A549 (cell line): ENCODE results near the gene GALC. TPM values are rescaled to one million over a fixed set of nuclear protein-coding genes. Genes with fewer than 3 reads are reported as not detected.

Experiments
- ATAC-seq, 2 experiments: fragments of 200-7000 bp in 1 of 2; fragments of >200 bp in 1 of 2; cut with Nextera tagmentation in 1 of 2; cut with Tn5 transposase in 1 of 2; 3 replicates each; pipeline versions ENCODE4 v1.8.0 to v1.9.1; 2018 to 2020; ENCODE audit warnings: mild to moderate bottlenecking in 1 of 2, moderate library complexity in 1 of 2
- CTCF ChIA-PET: fragments of 300-600 bp; sonication (Branson Sonifier 250); formaldehyde crosslinking; extraction: SDS; loops from one replicate; lab custom pipeline; 2021; ENCODE audit warnings: antibody characterized with exemption, inconsistent platforms; lab: Yijun Ruan, JAX
- POLR2A ChIA-PET: fragments of 350-600 bp; formaldehyde crosslinking; extraction: SDS; loops from one replicate; lab custom pipeline; 2021; ENCODE audit warnings: antibody characterized with exemption, inconsistent platforms; lab: Yijun Ruan, JAX
- DNase-seq, 2 experiments: peaks; one replicate each; pipeline versions ENCODE4 v3.0.0 to v3.0.0-alpha.2; 2011 to 2016; ENCODE audit warnings: low read depth in 1 of 2, low spot score in 1 of 2
- FAIRE-seq: peaks from 2 replicates; lab custom pipeline; 2011; peaks lifted over from hg19 to GRCh38; lab: Jason Lieb, UNC
- H3K27ac ChIP-seq, 2 experiments: fragments of >200 bp; sonication (Bioruptor Twin); formaldehyde crosslinking; 3 replicates each; pipeline ENCODE4 v1.5.1; 2016 to 2017
- H3K4me1 ChIP-seq: fragments of >200 bp; sonication (Bioruptor Twin); formaldehyde crosslinking; 3 replicates; pipeline ENCODE4 v1.6.1; 2016
- H3K4me2 ChIP-seq: fragments of >200 bp; sonication (Bioruptor Twin); formaldehyde crosslinking; 3 replicates; pipeline ENCODE4 v1.6.1; 2016
- H3K4me3 ChIP-seq: fragments of >200 bp; sonication (Bioruptor Twin); formaldehyde crosslinking; 3 replicates; pipeline ENCODE4 v1.5.1; 2016
- H3K9me3 ChIP-seq: fragments of >200 bp; sonication (Bioruptor Twin); formaldehyde crosslinking; 3 replicates; pipeline ENCODE4 v1.6.1; 2016
- BHLHE40 ChIP-seq: IDR thresholded peaks from 2 replicates; pipeline ENCODE4 v1.6.1; 2012; ENCODE audit warnings: low read depth, low read length, inconsistent platforms
- CEBPB ChIP-seq, 2 experiments: fragments of >200 bp in 1 of 2; sonication (Bioruptor Twin) in 1 of 2; formaldehyde crosslinking in 1 of 2; IDR thresholded peaks; 2 replicates each; pipeline ENCODE4 v1.6.1; 2012 to 2016
- EHF ChIP-seq: fragments of 250-450 bp; sonication (Bioruptor Pico); IDR thresholded peaks from 2 replicates; pipeline ENCODE4 v1.5.0; 2020; ENCODE audit warnings: mild to moderate bottlenecking
- EHMT2 ChIP-seq: fragments of 200-600 bp; sonication (generic); IDR thresholded peaks from 2 replicates; pipeline ENCODE4 v1.6.1; 2016; ENCODE audit warnings: antibody characterized with exemption, low read depth, mild to moderate bottlenecking, moderate library complexity
- EP300 ChIP-seq, 2 experiments: fragments of >200 bp; sonication (Bioruptor Twin); formaldehyde crosslinking; IDR thresholded peaks; 2 replicates in 1 of 2; 3 replicates in 1 of 2; pipeline ENCODE4 v1.6.1; 2016 to 2017
- FOSB ChIP-seq: fragments of 250-450 bp; sonication (Bioruptor Pico); IDR thresholded peaks from 2 replicates; pipeline ENCODE4 v1.5.0; 2020; ENCODE audit warnings: mild to moderate bottlenecking, moderate library complexity
- HOXA7 ChIP-seq: fragments of 250-450 bp; sonication (Bioruptor Pico); IDR thresholded peaks from 2 replicates; pipeline ENCODE4 v1.5.0; 2020; ENCODE audit warnings: mild to moderate bottlenecking, moderate library complexity
- HOXB5 ChIP-seq: fragments of 250-450 bp; sonication (Bioruptor Pico); IDR thresholded peaks from 2 replicates; pipeline ENCODE4 v1.5.0; 2020; ENCODE audit warnings: mild to moderate bottlenecking, moderate library complexity
- JUNB ChIP-seq: fragments of >200 bp; sonication (Bioruptor Twin); formaldehyde crosslinking; IDR thresholded peaks from 2 replicates; pipeline ENCODE4 v1.6.1; 2016
- KDM1A ChIP-seq: fragments of 200-600 bp; sonication (generic); IDR thresholded peaks from 2 replicates; pipeline ENCODE4 v1.6.1; 2016; ENCODE audit warnings: low read depth, mild to moderate bottlenecking
- KDM5A ChIP-seq: fragments of 200-600 bp; sonication (generic); IDR thresholded peaks from 2 replicates; pipeline ENCODE4 v1.6.1; 2016; ENCODE audit warnings: antibody characterized with exemption, mild to moderate bottlenecking
- MAFK ChIP-seq: fragments of 450-650 bp; IDR thresholded peaks from 2 replicates; pipeline ENCODE4 v1.6.1; 2014; ENCODE audit not compliant: partially characterized antibody
- MYC ChIP-seq: IDR thresholded peaks from 2 replicates; pipeline ENCODE4 v1.6.1; 2012; ENCODE audit warnings: mild to moderate bottlenecking, inconsistent platforms, low read length, improper control_type of control experiment, borderline replicate concordance
- NFE2L2 ChIP-seq: fragments of 150-350 bp; conservative IDR thresholded peaks from 2 replicates; pipeline ENCODE4 v1.6.1; 2014; ENCODE audit warnings: low read length
- NR3C1 ChIP-seq: fragments of >200 bp; sonication (Bioruptor Twin); formaldehyde crosslinking; IDR thresholded peaks from 3 replicates; pipeline ENCODE4 v1.6.1; 2017
- POLR2A ChIP-seq: IDR thresholded peaks from 2 replicates; pipeline ENCODE4 v1.6.1; 2012; ENCODE audit warnings: mild to moderate bottlenecking, low read length
- RAD21 ChIP-seq, 2 experiments: fragments of >200 bp in 1 of 2; sonication (Bioruptor Twin) in 1 of 2; formaldehyde crosslinking in 1 of 2; IDR thresholded peaks in 1 of 2; conservative IDR thresholded peaks in 1 of 2; 2 replicates in 1 of 2; 3 replicates in 1 of 2; pipeline ENCODE4 v1.6.1; 2012 to 2018; ENCODE audit warnings: inconsistent platforms in 1 of 2
- RARB ChIP-seq: fragments of 250-450 bp; sonication (Bioruptor Pico); IDR thresholded peaks from 2 replicates; pipeline ENCODE4 v1.8.0; 2021; ENCODE audit warnings: mild to moderate bottlenecking, moderate library complexity
- REST ChIP-seq: fragments of 200-600 bp; sonication (generic); IDR thresholded peaks from 2 replicates; pipeline ENCODE4 v1.6.1; 2016; ENCODE audit warnings: antibody characterized with exemption, mild to moderate bottlenecking, moderate library complexity
- SMC3 ChIP-seq: fragments of >200 bp; sonication (Bioruptor Twin); formaldehyde crosslinking; IDR thresholded peaks from 3 replicates; pipeline ENCODE4 v1.6.1; 2018; ENCODE audit warnings: inconsistent platforms
- TFCP2L1 ChIP-seq: fragments of 250-450 bp; sonication (Bioruptor Pico); IDR thresholded peaks from 2 replicates; pipeline ENCODE4 v1.5.0; 2021; ENCODE audit warnings: mild to moderate bottlenecking
- TP53 ChIP-seq: fragments of 250-450 bp; sonication (Bioruptor Pico); IDR thresholded peaks from 2 replicates; pipeline ENCODE4 v1.5.0; 2021; ENCODE audit warnings: mild to moderate bottlenecking, moderate library complexity
- USF2 ChIP-seq: fragments of 450-650 bp; IDR thresholded peaks from 2 replicates; pipeline ENCODE4 v1.6.1; 2014; ENCODE audit warnings: antibody characterized with exemption
- ZC3H11A ChIP-seq: fragments of 450-650 bp; IDR thresholded peaks from 2 replicates; pipeline ENCODE4 v1.6.1; 2014; ENCODE audit warnings: antibody characterized with exemption, mild to moderate bottlenecking
- ZFP36 ChIP-seq: fragments of 450-650 bp; IDR thresholded peaks from 2 replicates; pipeline ENCODE4 v1.6.1; 2014; ENCODE audit warnings: borderline replicate concordance; ENCODE audit not compliant: partially characterized antibody
- WGBS: methylation state at CpG from one replicate; pipeline ENCODE4 v1.1.6; 2017; ENCODE audit errors: missing lambda C conversion rate; 5-methylcytosine and 5-hydroxymethylcytosine counted together
- polyA plus RNA-seq, 4 experiments: library from polyadenylated mRNA; depleted of rRNA in 3 of 4; stranded (reverse); fragments of >200 nt; fragmentation: RNase III in 1 of 4; extraction: RNeasy Plus Mini Kit Qiagen cat#74134 plus additional on column Dnase treatment in 1 of 4; gene quantifications; 2 replicates in 3 of 4; 3 replicates in 1 of 4; pipeline ENCODE4 v1.2.3, GENCODE V29; 2011 to 2017
- TF ChIP-seq, protein P1 (sequence below): IDR thresholded peaks from 2 replicates; pipeline ENCODE4 v1.6.1; 2012; ENCODE audit warnings: low read depth, borderline replicate concordance
- TF ChIP-seq, protein P2 (sequence below): fragments of 250-450 bp; sonication (Bioruptor Pico); IDR thresholded peaks from 2 replicates; pipeline ENCODE4 v1.5.0; 2020; ENCODE audit warnings: low read depth, mild to moderate bottlenecking, moderate library complexity
- TF ChIP-seq, protein P3 (sequence below): fragments of 150-350 bp; IDR thresholded peaks from 2 replicates; pipeline ENCODE4 v1.6.1; 2014; ENCODE audit warnings: low read depth, mild to moderate bottlenecking, low read length

The GALC gene
- polyA plus RNA-seq, 2 of the 4 experiments (the other 2 are of a cell fraction) = 15.5 to 38.3 TPM

DNA sequence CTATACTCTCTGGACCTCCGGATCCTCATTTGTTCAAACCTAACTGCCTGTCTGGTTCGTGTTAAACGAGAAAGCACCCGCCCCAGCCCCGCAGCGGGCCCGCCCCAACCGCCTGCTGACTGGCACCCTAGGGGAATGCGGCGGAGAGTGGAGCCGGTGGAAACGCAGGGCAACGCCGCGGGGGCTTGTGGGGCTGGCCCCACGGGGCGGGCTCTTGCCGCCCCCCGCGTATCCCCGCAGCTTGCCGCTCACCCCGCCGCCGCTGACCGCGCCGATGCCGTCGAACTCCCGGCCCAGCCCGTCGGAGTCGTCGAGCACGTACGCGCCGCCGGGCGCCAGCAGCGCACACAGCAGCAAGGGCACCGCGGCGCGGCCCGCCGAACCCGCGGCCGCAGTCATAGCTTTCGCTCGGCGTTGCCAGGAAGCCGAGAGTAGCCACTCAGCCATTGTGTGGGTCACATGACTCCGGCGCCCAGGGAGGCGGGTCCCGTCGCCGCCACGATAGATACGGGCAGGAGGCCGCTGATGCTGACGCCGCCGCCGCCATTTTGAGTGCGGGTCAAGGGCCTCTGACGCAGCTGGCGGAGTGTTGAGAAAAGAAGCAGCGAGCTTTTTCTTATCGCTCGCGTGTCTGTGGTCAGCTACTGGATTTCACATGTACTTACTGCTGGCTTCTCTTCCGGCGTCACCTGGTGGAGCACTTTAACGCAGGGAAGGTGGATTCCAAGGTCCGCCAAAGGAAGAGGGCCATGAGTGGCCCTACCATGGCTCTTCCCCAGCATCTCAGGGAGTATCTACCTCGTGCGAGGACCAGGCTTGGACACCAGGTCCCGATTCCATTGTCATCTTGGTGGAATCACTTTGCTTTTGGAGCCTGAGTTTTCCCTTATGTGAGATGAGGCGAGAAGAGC is at the start of gene GALC (continued):
- no peak for TF ChIP-seq TFCP2L1 (CRISPR knock-in tag)
- TF ChIP-seq TP53 (CRISPR knock-in tag) = peak; percentile 72; the same call in 1 of the 2 replicates
- no peak for TF ChIP-seq NR3C1
- TF ChIP-seq, protein P1, sequence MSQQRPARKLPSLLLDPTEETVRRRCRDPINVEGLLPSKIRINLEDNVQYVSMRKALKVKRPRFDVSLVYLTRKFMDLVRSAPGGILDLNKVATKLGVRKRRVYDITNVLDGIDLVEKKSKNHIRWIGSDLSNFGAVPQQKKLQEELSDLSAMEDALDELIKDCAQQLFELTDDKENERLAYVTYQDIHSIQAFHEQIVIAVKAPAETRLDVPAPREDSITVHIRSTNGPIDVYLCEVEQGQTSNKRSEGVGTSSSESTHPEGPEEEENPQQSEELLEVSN = 0 out of 2 replicates have a peak, but pooled peaks have one; percentile 67
- no peak for TF ChIP-seq BHLHE40
- TF ChIP-seq POLR2A = peak; percentile 65
- TF ChIP-seq NFE2L2 = no peak
- TF ChIP-seq KDM5A = 0 out of 2 replicates have a peak, but pooled peaks have one; percentile 46
- TF ChIP-seq EHMT2 = 0 out of 2 replicates have a peak, but pooled peaks have one; percentile 40
- TF ChIP-seq SMC3 = no peak
- no peak for TF ChIP-seq HOXA7 (CRISPR knock-in tag)
- TF ChIP-seq EHF (CRISPR knock-in tag) = no peak
- TF ChIP-seq KDM1A = no peak
- TF ChIP-seq MYC = no peak
- TF ChIP-seq, protein P2, sequence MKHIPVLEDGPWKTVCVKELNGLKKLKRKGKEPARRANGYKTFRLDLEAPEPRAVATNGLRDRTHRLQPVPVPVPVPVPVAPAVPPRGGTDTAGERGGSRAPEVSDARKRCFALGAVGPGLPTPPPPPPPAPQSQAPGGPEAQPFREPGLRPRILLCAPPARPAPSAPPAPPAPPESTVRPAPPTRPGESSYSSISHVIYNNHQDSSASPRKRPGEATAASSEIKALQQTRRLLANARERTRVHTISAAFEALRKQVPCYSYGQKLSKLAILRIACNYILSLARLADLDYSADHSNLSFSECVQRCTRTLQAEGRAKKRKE (CRISPR knock-in tag) = peak; percentile 38; the same call in 1 of the 2 replicates
- 0 out of 2 replicates have a peak, but pooled peaks have one; percentile 50 for TF ChIP-seq HOXB5 (CRISPR knock-in tag)
- TF ChIP-seq RARB = no peak
- TF ChIP-seq EP300 (IDR thresholded peaks at IDR 0.05) = no peak
- peak; percentile 88 for TF ChIP-seq USF2

DNA sequence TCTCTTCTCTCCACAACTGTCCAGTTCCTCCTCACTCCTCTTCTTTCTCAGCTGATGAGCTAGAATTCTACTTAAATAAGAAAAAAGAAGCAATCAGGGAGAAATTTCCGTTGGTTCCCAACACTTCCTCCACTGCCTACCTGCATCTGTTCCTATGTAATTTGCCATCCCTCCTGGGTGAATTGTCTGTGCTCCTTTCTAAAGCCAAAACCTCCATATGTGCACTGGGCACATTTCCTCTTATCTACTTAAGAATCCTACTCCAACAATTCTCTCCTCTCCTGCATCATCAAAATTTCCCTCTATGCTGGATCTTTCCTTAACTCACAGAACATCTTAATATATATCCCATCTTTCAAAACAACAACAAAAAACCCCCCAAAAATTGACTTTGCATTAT is 47.2 kb upstream of the GALC start:
- ATAC-seq (no peak), FAIRE-seq (no peak), DNase-seq (no peak)
- H3K27ac ChIP-seq = no peak overlapping the region
- 40% methylated on average over 1 of the region's 1 CpG for WGBS
- H3K4me3 ChIP-seq = no peak overlapping the region
- CTCF ChIA-PET = no interaction called here
- peaks cover 18% of the 10 kb centered on the region; the same call in 2 of the 3 replicates for H3K4me1 ChIP-seq
- POLR2A ChIA-PET = no interaction called here
- H3K9me3 ChIP-seq = no peaks in the 10 kb centered on the region
- H3K4me2 ChIP-seq = no peak overlapping the region
- TF ChIP-seq, protein P1 = no peak
- TF ChIP-seq BHLHE40 (no peak), FOSB (no peak), ZFP36 (no peak), RARB (no peak), TFCP2L1 (CRISPR knock-in tag) (no peak), JUNB (no peak), CEBPB (IDR thresholded peaks at IDR 0.05) (no peak), RAD21 (conservative IDR thresholded peaks at IDR 0.05 in 1 of 2, IDR thresholded peaks at IDR 0.05 in 1 of 2) (no peak), MAFK (no peak), ZC3H11A (no peak), POLR2A (no peak), REST (no peak)
- TF ChIP-seq, protein P2 (CRISPR knock-in tag) = no peak
- TF ChIP-seq, protein P3, sequence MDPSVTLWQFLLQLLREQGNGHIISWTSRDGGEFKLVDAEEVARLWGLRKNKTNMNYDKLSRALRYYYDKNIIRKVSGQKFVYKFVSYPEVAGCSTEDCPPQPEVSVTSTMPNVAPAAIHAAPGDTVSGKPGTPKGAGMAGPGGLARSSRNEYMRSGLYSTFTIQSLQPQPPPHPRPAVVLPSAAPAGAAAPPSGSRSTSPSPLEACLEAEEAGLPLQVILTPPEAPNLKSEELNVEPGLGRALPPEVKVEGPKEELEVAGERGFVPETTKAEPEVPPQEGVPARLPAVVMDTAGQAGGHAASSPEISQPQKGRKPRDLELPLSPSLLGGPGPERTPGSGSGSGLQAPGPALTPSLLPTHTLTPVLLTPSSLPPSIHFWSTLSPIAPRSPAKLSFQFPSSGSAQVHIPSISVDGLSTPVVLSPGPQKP = no peak
